Naive thymus-derived CD8-positive, alpha-beta T cell (primary cell): ENCODE results near the gene CAPN12. TPM values are rescaled to one million over a fixed set of nuclear protein-coding genes. Genes with fewer than 3 reads are reported as not detected.

Experiments used
- ATAC-seq, 2 donors: fragments of 150-1000 bp; cut with Tn5 transposase in 1 of 2; sonication (Bioruptor Pico), chemical (Tn5 transposase) in 1 of 2; 1 replicate in 1 of 2; 2 replicates in 1 of 2; pipeline ENCODE4 v1.10.0; 2021; ENCODE audit warnings: mild to moderate bottlenecking in 2 of 2, moderate library complexity in 2 of 2
- POLR2A ChIA-PET: fragments of 350-600 bp; sonication (Branson Sonifier 250); formaldehyde crosslinking; loops from one replicate; lab custom pipeline; 2021; ENCODE audit warnings: antibody characterized with exemption; lab: Charles Lee
- DNase-seq, 10 donors: peaks; one replicate each; pipeline versions ENCODE4 v3.0.0 to v3.0.0-alpha.2; 2020 to 2022
- H3K27ac Mint-ChIP-seq, 10 donors: one replicate each; pipeline ENCODE4 v1.8.0; 2020 to 2022; ENCODE audit warnings: mild to moderate bottlenecking in 10 of 10, mixed read lengths in 10 of 10, moderate library complexity in 4 of 10, inconsistent platforms in 1 of 10
- H3K27me3 Mint-ChIP-seq, 5 donors: one replicate each; pipeline ENCODE4 v1.8.0; 2021 to 2022; ENCODE audit warnings: mixed read lengths in 5 of 5
- H3K36me3 Mint-ChIP-seq, 3 donors: one replicate each; pipeline ENCODE4 v1.8.0; 2020 to 2022; ENCODE audit warnings: mixed read lengths in 3 of 3, mild to moderate bottlenecking in 2 of 3, inconsistent platforms in 1 of 3
- H3K4me1 Mint-ChIP-seq, 4 donors: one replicate each; pipeline ENCODE4 v1.8.0; 2021 to 2022; ENCODE audit warnings: mixed read lengths in 4 of 4
- H3K4me3 Mint-ChIP-seq, 10 donors: one replicate each; pipeline ENCODE4 v1.8.0; 2020 to 2022; ENCODE audit warnings: mild to moderate bottlenecking in 10 of 10, mixed read lengths in 10 of 10, moderate library complexity in 6 of 10, inconsistent platforms in 1 of 10
- H3K9me3 Mint-ChIP-seq, 9 donors: one replicate each; pipeline ENCODE4 v1.8.0; 2020 to 2022; ENCODE audit warnings: mixed read lengths in 9 of 9, mild to moderate bottlenecking in 3 of 9, inconsistent platforms in 1 of 9, moderate library complexity in 1 of 9
- polyA plus RNA-seq, 3 donors: library from polyadenylated mRNA; unstranded; fragments of 300-500 nt; fragmentation: Illumina TruSeq; gene quantifications; one replicate each; pipeline ENCODE4 v1.2.3, GENCODE V29; 2021
- total RNA-seq, 8 experiments: library from RNA in 2 of 8; stranded (reverse) in 2 of 8; gene quantifications; one replicate each; pipeline ENCODE4 v1.2.3 and lab custom pipeline; 2021 to 2026

Gene CAPN12
- total and polyA plus RNA-seq, 5 experiments from 2014 or later: 2.0 to 8.2 (median 6.2) TPM

GRCh38 chr19:38700350-38700901 lies 43.8 kb downstream of the CAPN12 start:
- Mint-ChIP-seq H3K27ac (no peak overlapping the region), H3K4me3 (no peak overlapping the region)
- POLR2A ChIA-PET: no interaction called here

GRCh38 chr19:38699647-38700349 lies 44.5 kb downstream of the CAPN12 start:
- ATAC-seq: no peak
- Mint-ChIP-seq H3K36me3 (peaks cover 0 to 19% (median 2%) of the 10 kb centered on the region in 3 donors), H3K4me1 (peaks cover 6 to 34% (median 10%) of the 10 kb centered on the region in 4 donors), H3K27me3 (no peaks in the 10 kb centered on the region), H3K4me3 (no peak overlapping the region), H3K27ac (peak overlapping the region in 1 of 10 donors; percentile 61), H3K9me3 (no peaks in the 10 kb centered on the region)
- DNase-seq: no peak
- POLR2A ChIA-PET: no interaction called here

More at GRCh38 chr19:38700350-38700901, 43.8 kb downstream of the CAPN12 start:
- peaks cover 0 to 19% (median 2%) of the 10 kb centered on the region in 3 donors for H3K36me3 Mint-ChIP-seq
- H3K27me3 Mint-ChIP-seq: no peaks in the 10 kb centered on the region
- peaks cover 6 to 28% (median 7%) of the 10 kb centered on the region in 4 donors for H3K4me1 Mint-ChIP-seq
- no peaks in the 10 kb centered on the region for H3K9me3 Mint-ChIP-seq
- DNase-seq: no peak
- no peak for ATAC-seq

GRCh38 chr19:38699027-38699346 lies 45.3 kb downstream of the CAPN12 start:
- no peak for DNase-seq
- peaks cover 0 to 15% (median 2%) of the 10 kb centered on the region in 3 donors for H3K36me3 Mint-ChIP-seq
- H3K27ac Mint-ChIP-seq: peak overlapping the region in 2 of 10 donors; percentile 53 to 61
- H3K9me3 Mint-ChIP-seq: no peaks in the 10 kb centered on the region
- H3K27me3 Mint-ChIP-seq: no peaks in the 10 kb centered on the region
- POLR2A ChIA-PET: no interaction called here
- peaks cover 7 to 42% (median 16%) of the 10 kb centered on the region in 4 donors for H3K4me1 Mint-ChIP-seq
- no peak for ATAC-seq
- no peak overlapping the region for H3K4me3 Mint-ChIP-seq

- no peak overlapping the region for H3K4me3 Mint-ChIP-seq
- DNase-seq: no peak
- ATAC-seq: no peak
- H3K27me3 Mint-ChIP-seq: no peaks in the 10 kb centered on the region
- peaks cover 10 to 48% (median 21%) of the 10 kb centered on the region in 4 donors for H3K4me1 Mint-ChIP-seq
- H3K9me3 Mint-ChIP-seq: no peaks in the 10 kb centered on the region
- H3K27ac Mint-ChIP-seq: peak overlapping the region in 1 of 10 donors; percentile 26
- POLR2A ChIA-PET: no interaction called here
- peaks cover 0 to 10% (median 2%) of the 10 kb centered on the region in 3 donors for H3K36me3 Mint-ChIP-seq
Measured at GRCh38 chr19:38698225-38699026, 45.8 kb downstream of the CAPN12 start.

GRCh38 chr19:38697641-38698071 lies 46.6 kb downstream of the CAPN12 start:
- DNase-seq: no peak
- POLR2A ChIA-PET: no interaction called here
- H3K27ac Mint-ChIP-seq: peak overlapping the region in 1 of 10 donors; percentile 26
- H3K4me3 Mint-ChIP-seq: no peak overlapping the region
- H3K9me3 Mint-ChIP-seq: no peaks in the 10 kb centered on the region
- peaks cover 11 to 55% (median 29%) of the 10 kb centered on the region in 4 donors for H3K4me1 Mint-ChIP-seq
- no peaks in the 10 kb centered on the region for H3K27me3 Mint-ChIP-seq
- H3K36me3 Mint-ChIP-seq: peaks cover 0 to 8% (median 2%) of the 10 kb centered on the region in 3 donors
- no peak for ATAC-seq

GRCh38 chr19:38697197-38697596 lies 47.1 kb downstream of the CAPN12 start:
- Mint-ChIP-seq H3K27me3 (no peaks in the 10 kb centered on the region), H3K4me3 (no peak overlapping the region), H3K4me1 (peaks cover 13 to 60% (median 31%) of the 10 kb centered on the region in 4 donors), H3K9me3 (no peaks in the 10 kb centered on the region), H3K36me3 (peaks cover 0 to 9% (median 2%) of the 10 kb centered on the region in 3 donors), H3K27ac (no peak overlapping the region)
- POLR2A ChIA-PET: no interaction called here
- ATAC-seq: no peak
- DNase-seq: no peak

DNA sequence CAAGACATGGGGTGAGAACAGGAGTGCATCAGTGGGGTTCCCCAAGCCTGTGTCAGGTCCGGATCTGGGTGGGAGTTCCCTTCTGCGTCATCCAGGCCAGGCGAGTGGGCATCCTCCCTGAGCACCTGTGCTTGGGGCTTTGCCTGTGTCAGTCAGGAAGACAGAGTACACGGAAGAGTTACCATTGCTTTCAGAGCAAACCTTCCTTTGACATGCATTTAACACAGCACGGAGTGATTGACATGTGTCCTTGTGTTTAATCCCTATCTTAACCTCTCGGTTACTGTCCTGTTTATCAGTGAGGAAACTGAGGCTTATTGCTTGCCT lies 47.6 kb downstream of the CAPN12 start:
- peaks cover 17 to 65% (median 34%) of the 10 kb centered on the region in 4 donors for H3K4me1 Mint-ChIP-seq
- DNase-seq (no peak), ATAC-seq (no peak)
- H3K36me3 Mint-ChIP-seq: peaks cover 0 to 9% (median 2%) of the 10 kb centered on the region in 3 donors
- peaks cover 0 to 2% (median 0%) of the 10 kb centered on the region in 5 donors for H3K27me3 Mint-ChIP-seq
- H3K9me3 Mint-ChIP-seq: no peaks in the 10 kb centered on the region
- no peak overlapping the region for H3K4me3 Mint-ChIP-seq
- POLR2A ChIA-PET: no interaction called here
- peak overlapping the region in 1 of 10 donors; percentile 25 for H3K27ac Mint-ChIP-seq

DNA sequence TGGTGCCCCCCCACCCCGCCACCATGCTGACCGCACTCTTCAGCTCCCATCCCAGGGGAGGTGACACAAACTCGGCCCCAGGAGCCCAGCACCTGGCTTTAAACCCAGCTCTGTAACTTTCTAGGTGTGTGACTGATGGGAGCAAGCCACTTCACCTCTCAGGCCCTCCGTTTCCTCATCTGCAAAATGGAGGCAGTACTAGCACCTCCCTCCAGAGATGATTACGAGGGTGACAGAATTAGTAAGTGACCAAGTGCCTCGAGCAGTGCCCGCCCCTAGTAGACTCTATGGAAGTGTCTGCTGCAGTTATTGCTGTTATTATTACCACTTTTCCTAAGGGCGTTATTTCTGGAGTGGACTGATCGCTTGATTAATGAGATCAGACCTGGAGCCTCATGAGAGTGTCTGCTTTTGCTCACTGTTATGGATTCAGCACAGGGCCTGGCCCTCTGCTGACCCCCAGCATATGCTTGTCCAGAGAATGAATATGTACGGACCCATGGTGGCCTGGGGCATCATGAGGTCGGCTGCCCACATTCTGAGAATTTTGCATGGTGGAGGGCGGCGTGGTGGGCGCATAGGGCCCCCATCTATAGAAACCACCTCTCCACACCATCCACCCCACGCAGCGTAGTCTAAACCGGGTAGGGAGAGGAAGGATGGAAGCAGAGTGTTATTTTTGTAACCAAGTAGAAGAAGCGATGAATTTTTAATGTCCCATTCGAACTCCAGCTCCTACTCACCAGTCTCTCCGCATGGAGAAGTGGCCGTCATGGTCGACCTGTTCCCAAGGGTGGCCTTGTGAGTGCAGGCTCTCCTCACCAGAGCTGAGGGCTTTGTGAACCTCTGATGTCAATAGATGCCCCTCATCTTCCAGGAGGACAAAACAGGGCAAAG lies 48.2 kb downstream of the CAPN12 start:
- no peaks in the 10 kb centered on the region for H3K9me3 Mint-ChIP-seq
- peak overlapping the region in 1 of 10 donors; percentile 79 for H3K4me3 Mint-ChIP-seq
- ATAC-seq (no peak), DNase-seq (no peak)
- peak overlapping the region in 2 of 10 donors; percentile 52 to 79 for H3K27ac Mint-ChIP-seq
- peaks cover 17 to 71% (median 36%) of the 10 kb centered on the region in 4 donors for H3K4me1 Mint-ChIP-seq
- peaks cover 0 to 6% (median 2%) of the 10 kb centered on the region in 3 donors for H3K36me3 Mint-ChIP-seq
- H3K27me3 Mint-ChIP-seq: peaks cover 0 to 3% (median 0%) of the 10 kb centered on the region in 5 donors
- POLR2A ChIA-PET: no interaction called here

DNA sequence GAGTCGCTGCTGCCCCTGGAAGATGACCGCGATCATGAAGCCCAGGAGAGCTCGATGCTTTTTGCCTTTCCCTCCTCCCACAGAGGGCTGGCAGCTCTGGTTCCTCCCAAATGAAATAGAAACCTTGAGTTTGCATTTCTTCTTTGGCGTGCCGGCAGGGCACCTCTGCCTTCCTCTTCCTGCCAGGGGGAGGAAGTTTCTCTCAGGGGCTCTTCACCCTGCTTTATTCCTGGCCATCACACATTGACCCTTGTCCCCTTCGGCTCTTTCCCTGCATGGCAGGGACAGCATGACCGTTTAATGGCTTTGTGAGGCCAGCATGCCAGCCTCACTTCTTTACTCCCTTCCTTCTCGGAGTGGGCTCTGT lies 49.0 kb downstream of the CAPN12 start:
- Mint-ChIP-seq H3K4me3 (peak overlapping the region in 2 of 10 donors; percentile 52 to 79), H3K9me3 (no peaks in the 10 kb centered on the region), H3K36me3 (peaks cover 0 to 2% (median 0%) of the 10 kb centered on the region in 3 donors), H3K27me3 (peaks cover 0 to 3% (median 0%) of the 10 kb centered on the region in 5 donors), H3K4me1 (peaks cover 17 to 77% (median 36%) of the 10 kb centered on the region in 4 donors), H3K27ac (peak overlapping the region in 4 of 10 donors; percentile 24 to 81 (median 75))
- POLR2A ChIA-PET: no interaction called here
- DNase-seq (no peak), ATAC-seq (no peak)

DNA sequence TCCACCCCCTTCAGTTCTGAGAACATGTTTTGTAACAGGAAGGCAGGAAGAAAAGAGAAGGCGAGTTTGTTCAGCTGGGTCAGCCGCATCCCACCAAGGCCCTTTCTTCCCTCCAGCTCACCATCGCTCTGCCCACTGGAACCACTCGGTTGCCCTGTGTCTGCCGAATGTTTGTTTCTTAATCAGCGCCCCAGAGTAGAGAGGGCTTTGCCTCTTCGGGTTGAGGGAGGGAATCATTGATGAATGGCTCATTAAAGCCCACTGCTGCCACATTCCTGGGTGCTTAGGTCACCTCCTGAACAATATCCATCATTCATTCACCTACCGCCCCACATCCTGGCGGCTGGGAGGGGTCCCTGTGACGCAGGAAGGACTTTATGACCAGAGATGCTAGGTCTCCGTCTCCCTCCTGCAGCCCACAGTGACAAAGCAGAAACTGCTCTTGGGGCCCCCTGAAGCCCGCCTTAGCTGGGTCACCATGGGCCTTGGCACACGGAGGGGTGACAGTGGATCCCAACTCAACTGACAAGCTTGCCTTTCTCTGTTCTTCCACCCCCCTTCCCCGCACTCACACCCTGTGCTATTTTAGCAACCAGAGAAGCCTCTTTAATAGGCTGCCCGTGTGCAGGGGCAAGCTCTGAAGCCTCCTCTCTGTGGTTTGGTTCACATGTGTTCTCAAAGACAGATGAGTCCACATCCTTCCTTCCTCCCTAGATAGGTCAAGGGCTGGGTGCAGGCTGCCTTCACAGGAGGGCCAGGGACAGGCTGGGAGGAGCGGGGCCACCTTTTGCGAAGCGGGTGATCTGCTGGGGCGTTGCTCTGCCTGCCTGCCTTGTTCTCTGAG lies 50.7 kb downstream of the CAPN12 start:
- Mint-ChIP-seq H3K4me1 (peaks cover 17 to 92% (median 36%) of the 10 kb centered on the region in 4 donors), H3K36me3 (peaks cover 0 to 4% (median 2%) of the 10 kb centered on the region in 3 donors), H3K27ac (peak overlapping the region in 8 of 10 donors; percentile 13 to 92 (median 64)), H3K4me3 (peak overlapping the region in 8 of 10 donors; percentile 30 to 70 (median 36)), H3K9me3 (no peaks in the 10 kb centered on the region), H3K27me3 (peaks cover 0 to 5% (median 0%) of the 10 kb centered on the region in 5 donors)
- POLR2A ChIA-PET: no interaction called here
- DNase-seq: peak in 1 of 10 donors; percentile 47
- peak in 1 of 2 donors; percentile 57 for ATAC-seq
